Vagina (tissue), 2 donors: Measurements from ENCODE around the gene CTNNA3. TPM values are rescaled to one million over a fixed set of nuclear protein-coding genes. Genes with fewer than 3 reads are reported as not detected.
"Not testable (repeated sequence)": the region's sequence is repeated elsewhere in the genome, so short reads cannot be mapped to it uniquely, and the experiment has no call there.

Source experiments
- DNase-seq, 2 donors: peaks; one replicate each; pipeline ENCODE4 v3.0.0-alpha.2; 2017; ENCODE audit errors: extremely low spot score in 2 of 2
- H3K27ac ChIP-seq: fragments of 200-600 bp; sonication (generic); one replicate; pipeline ENCODE4 v1.5.1; 2019
- H3K27me3 ChIP-seq: fragments of 200-600 bp; sonication (generic); one replicate; pipeline ENCODE4 v1.5.1; 2019
- H3K36me3 ChIP-seq, 2 donors: fragments of 200-600 bp; sonication (generic); one replicate each; pipeline ENCODE4 v1.5.1; 2017 to 2019
- H3K4me1 ChIP-seq: fragments of 200-600 bp; sonication (generic); one replicate; pipeline ENCODE4 v1.5.1; 2019
- H3K4me3 ChIP-seq, 2 donors: fragments of 200-600 bp; sonication (generic); 1 replicate in 1 of 2; 2 replicates in 1 of 2; pipeline ENCODE4 v1.5.1; 2016 to 2019
- H3K9me3 ChIP-seq: fragments of 200-600 bp; sonication (generic); one replicate; pipeline ENCODE4 v1.5.1; 2019
- POLR2A ChIP-seq, 2 donors: fragments of 450-650 bp; IDR thresholded peaks; one replicate each; pipeline ENCODE4 v1.6.1; 2017; ENCODE audit warnings: antibody characterized with exemption in 2 of 2, mild to moderate bottlenecking in 2 of 2, moderate library complexity in 2 of 2
- POLR2AphosphoS5 ChIP-seq, 2 donors: sonication (generic); formaldehyde crosslinking; IDR thresholded peaks; one replicate each; pipeline ENCODE4 v1.9.0; 2017; ENCODE audit warnings: antibody characterized with exemption in 2 of 2, mild to moderate bottlenecking in 2 of 2, low read depth in 1 of 2; ENCODE audit not compliant: insufficient read depth in 1 of 2
- intact Hi-C: fragments of 100-400 bp; cut with DNase I; formaldehyde crosslinking; loops from one replicate; pipeline ENCODE4 v1.15.1; 2023
- total RNA-seq: library from RNA; depleted of rRNA; stranded (reverse); fragments of >200 nt; gene quantifications from one replicate; pipeline ENCODE4 v1.2.3, GENCODE V29; 2016
- TF ChIP-seq, protein P1 (sequence below), 3 experiments: fragments of 450-650 bp in 2 of 3; fragments of 200-600 bp in 1 of 3; sonication (generic) in 1 of 3; IDR thresholded peaks; one replicate each; pipeline ENCODE4 v1.5.1; 2017 to 2019; ENCODE audit warnings: antibody characterized with exemption in 3 of 3, mild to moderate bottlenecking in 2 of 3, moderate library complexity in 2 of 3

Gene CTNNA3
- total RNA-seq, result 0.98 TPM

DNA sequence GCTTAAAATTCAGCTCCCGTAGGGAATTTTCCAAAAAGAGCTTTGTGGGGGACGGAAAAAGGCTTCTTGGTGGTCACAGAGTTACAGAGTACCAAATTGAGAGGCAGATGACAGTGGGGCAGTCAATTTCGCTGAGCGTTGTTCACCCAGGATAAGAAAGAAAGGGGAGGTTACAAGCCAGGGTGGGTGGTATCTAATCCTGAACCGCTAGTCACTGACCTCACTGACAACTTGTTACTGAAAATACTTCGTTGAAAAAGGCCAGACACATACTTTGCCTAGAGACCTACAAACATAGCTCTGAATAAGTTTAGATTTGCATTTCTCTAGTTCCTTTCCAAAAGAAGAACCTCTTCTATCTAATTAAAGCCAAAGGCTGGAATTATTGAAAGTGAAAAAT is at the start of gene CTNNA3:
Gene CTNNA3 (minus strand): TSS at position 167 of the 400 bp plus-strand sequence.
- no peak within 1 kb of the TSS for H3K4me3 ChIP-seq
- intact Hi-C loops, result no loop called here
- H3K4me1 ChIP-seq, result no peaks in the 10 kb centered on the region
- H3K36me3 ChIP-seq, result no peaks in the 10 kb centered on the region
- no peak within 1 kb of the TSS for H3K27ac ChIP-seq
- H3K9me3 ChIP-seq, result no peaks in the 10 kb centered on the region
- TF ChIP-seq POLR2AphosphoS5 (IDR thresholded peaks at IDR 0.05; ENCODE audit: insufficient read depth in 1 of 2, low read depth in 1 of 2), result no peak
- TF ChIP-seq POLR2A (IDR thresholded peaks at IDR 0.05), result no peak
- TF ChIP-seq, protein P1, sequence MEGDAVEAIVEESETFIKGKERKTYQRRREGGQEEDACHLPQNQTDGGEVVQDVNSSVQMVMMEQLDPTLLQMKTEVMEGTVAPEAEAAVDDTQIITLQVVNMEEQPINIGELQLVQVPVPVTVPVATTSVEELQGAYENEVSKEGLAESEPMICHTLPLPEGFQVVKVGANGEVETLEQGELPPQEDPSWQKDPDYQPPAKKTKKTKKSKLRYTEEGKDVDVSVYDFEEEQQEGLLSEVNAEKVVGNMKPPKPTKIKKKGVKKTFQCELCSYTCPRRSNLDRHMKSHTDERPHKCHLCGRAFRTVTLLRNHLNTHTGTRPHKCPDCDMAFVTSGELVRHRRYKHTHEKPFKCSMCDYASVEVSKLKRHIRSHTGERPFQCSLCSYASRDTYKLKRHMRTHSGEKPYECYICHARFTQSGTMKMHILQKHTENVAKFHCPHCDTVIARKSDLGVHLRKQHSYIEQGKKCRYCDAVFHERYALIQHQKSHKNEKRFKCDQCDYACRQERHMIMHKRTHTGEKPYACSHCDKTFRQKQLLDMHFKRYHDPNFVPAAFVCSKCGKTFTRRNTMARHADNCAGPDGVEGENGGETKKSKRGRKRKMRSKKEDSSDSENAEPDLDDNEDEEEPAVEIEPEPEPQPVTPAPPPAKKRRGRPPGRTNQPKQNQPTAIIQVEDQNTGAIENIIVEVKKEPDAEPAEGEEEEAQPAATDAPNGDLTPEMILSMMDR (IDR thresholded peaks at IDR 0.05), result no peak
- no peaks in the 10 kb centered on the region for H3K27me3 ChIP-seq
- no peak for DNase-seq

DNA sequence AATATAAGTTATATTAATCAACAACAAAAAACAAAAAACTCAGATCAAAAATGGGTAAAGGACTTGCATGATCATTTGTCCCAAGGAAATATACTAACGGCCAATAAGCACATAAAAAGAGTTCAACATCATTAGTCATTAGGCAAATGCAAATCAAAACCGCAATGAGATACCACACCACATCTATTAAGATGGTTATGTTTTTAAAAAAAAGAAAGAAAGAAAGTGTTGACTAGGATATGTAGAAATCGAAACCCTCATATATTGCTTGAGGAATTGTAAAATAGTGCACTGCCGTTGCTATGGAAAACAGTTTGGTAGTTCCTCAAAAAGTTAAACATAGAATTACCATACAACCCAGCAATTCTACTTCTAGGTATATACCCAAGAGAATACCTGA is 39.4 kb upstream of the CTNNA3 start:
- no peaks in the 10 kb centered on the region for H3K27me3 ChIP-seq
- no peak for DNase-seq
- intact Hi-C loops, result no loop called here

DNA sequence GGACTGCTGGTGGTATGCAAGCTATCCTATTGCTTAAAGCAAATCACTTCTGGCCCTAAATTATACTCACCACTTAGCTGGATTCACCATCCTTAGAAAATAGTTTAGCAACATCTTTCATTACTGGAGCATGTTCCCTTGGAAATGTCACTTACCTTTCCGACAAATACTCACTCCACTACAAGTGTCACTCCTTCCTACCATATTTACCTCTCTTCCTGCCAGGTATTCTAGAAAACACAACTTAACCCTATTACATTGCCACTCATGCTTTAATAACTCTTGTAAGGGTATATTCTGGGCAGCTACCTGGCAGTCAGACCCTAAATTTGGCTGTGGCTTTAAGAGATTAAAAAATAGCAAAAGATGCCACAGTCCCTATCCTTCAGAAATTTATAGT is 37.5 kb upstream of the CTNNA3 start:
- no peak for TF ChIP-seq POLR2A (IDR thresholded peaks at IDR 0.05)
- Histone ChIP-seq H3K36me3 (no peaks in the 10 kb centered on the region), H3K4me3 (no peak overlapping the region), H3K9me3 (no peaks in the 10 kb centered on the region), H3K27me3 (no peaks in the 10 kb centered on the region), H3K4me1 (no peaks in the 10 kb centered on the region), H3K27ac (no peak overlapping the region)
- intact Hi-C loops, result no loop called here
- DNase-seq, result no peak

More for the DNA sequence above, 39.4 kb upstream of the CTNNA3 start:
- H3K4me1 ChIP-seq, result no peaks in the 10 kb centered on the region
- TF ChIP-seq POLR2AphosphoS5 (IDR thresholded peaks at IDR 0.05; ENCODE audit: insufficient read depth in 1 of 2, low read depth in 1 of 2), result no peak
- TF ChIP-seq, protein P1 (IDR thresholded peaks at IDR 0.05), result no peak
- no peak for TF ChIP-seq POLR2A (IDR thresholded peaks at IDR 0.05)
- H3K36me3 ChIP-seq, result no peaks in the 10 kb centered on the region
- H3K9me3 ChIP-seq, result no peaks in the 10 kb centered on the region
- H3K27ac ChIP-seq, result no peak overlapping the region
- H3K4me3 ChIP-seq, result no peak overlapping the region

GRCh38 chr10:67725567-67725966 is 29.6 kb upstream of the CTNNA3 start:
- Histone ChIP-seq H3K9me3 (no peaks in the 10 kb centered on the region), H3K27me3 (no peaks in the 10 kb centered on the region), H3K4me1 (no peaks in the 10 kb centered on the region), H3K4me3 (no peak overlapping the region), H3K27ac (no peak overlapping the region), H3K36me3 (no peaks in the 10 kb centered on the region)
- intact Hi-C loops, result no loop called here
- TF ChIP-seq POLR2AphosphoS5 (IDR thresholded peaks at IDR 0.05; ENCODE audit: insufficient read depth in 1 of 2, low read depth in 1 of 2) (no peak), POLR2A (IDR thresholded peaks at IDR 0.05) (no peak)
- no peak for DNase-seq

DNA sequence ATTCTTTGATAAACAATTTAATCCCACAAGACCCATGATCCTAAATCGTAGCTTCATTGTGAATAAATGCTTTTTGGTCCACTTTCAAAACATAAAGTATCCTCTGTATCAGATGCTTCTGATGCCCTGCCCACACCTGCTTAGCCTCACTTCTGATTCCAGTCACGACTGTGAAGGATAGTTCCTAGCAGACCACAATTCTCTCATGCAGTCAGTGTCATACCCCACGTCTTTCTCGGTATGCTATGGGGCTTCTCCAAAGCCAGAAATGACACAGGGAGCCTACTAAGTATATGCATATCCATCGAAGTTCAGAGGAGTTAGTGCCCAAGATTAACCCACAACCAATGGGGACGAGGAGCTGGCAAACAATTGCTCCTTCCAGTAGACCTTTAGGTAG is 27.6 kb upstream of the CTNNA3 start:
- intact Hi-C loops, result no loop called here
- Histone ChIP-seq H3K4me1 (no peaks in the 10 kb centered on the region), H3K36me3 (no peaks in the 10 kb centered on the region), H3K27me3 (no peaks in the 10 kb centered on the region), H3K27ac (no peak overlapping the region), H3K9me3 (no peaks in the 10 kb centered on the region), H3K4me3 (no peak overlapping the region)
- DNase-seq, result no peak
- TF ChIP-seq, protein P1 (IDR thresholded peaks at IDR 0.05), result no peak
- TF ChIP-seq POLR2A (IDR thresholded peaks at IDR 0.05) (no peak), POLR2AphosphoS5 (IDR thresholded peaks at IDR 0.05; ENCODE audit: insufficient read depth in 1 of 2, low read depth in 1 of 2) (no peak)

DNA sequence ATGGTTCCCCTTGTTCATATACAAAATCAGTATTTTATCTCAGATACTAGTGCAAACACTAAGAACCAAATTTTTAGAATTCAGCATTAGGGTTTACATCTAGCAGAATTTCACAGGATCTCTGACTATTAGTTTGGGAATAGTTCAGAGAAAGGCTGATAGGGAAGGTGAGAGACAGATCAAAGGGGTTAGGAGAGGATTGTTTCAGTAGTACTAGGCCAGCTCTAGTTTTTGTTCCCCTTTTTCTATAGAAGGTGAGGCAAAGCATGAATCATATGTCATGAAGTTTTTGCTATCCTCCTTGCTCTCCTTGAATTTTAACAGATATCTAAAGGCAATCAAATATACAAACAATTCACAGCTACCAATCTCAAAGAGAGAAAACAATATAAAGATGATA is 26.1 kb upstream of the CTNNA3 start:
- intact Hi-C loops, result no loop called here
- no peaks in the 10 kb centered on the region for H3K9me3 ChIP-seq
- TF ChIP-seq POLR2A (IDR thresholded peaks at IDR 0.05) (no peak), POLR2AphosphoS5 (IDR thresholded peaks at IDR 0.05; ENCODE audit: insufficient read depth in 1 of 2, low read depth in 1 of 2) (no peak)
- TF ChIP-seq, protein P1 (IDR thresholded peaks at IDR 0.05), result no peak
- DNase-seq, result no peak
- no peak overlapping the region for H3K27ac ChIP-seq
- H3K27me3 ChIP-seq, result no peaks in the 10 kb centered on the region
- H3K4me3 ChIP-seq, result no peak overlapping the region
- H3K36me3 ChIP-seq, result no peaks in the 10 kb centered on the region
- H3K4me1 ChIP-seq, result no peaks in the 10 kb centered on the region

DNA sequence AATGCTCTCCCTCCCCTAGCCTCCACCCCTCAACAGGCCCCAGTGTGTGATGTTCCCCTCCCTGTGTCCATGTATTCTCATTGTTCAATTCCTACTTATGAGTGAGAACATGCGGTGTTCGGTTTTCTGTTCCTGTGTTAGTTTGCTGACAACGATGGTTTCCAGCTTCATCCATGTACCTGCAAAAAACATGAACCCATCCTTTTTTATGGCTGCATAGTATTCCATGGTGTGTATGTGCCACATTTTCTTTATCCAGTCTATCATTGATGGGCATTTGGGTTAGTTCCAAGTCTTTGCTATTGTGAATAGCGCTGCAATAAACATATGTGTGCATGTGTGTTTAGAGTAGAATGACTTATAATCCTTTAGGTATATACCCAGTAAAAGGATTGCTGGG is 20.5 kb upstream of the CTNNA3 start:
- H3K36me3 ChIP-seq, H3K9me3 ChIP-seq, H3K4me3 ChIP-seq, H3K27ac ChIP-seq, DNase-seq, intact Hi-C loops, H3K4me1 ChIP-seq, H3K27me3 ChIP-seq: not testable (repeated sequence)
